B cell (primary cell): ENCODE results near the gene PC. TPM values are rescaled to one million over a fixed set of nuclear protein-coding genes. Genes with fewer than 3 reads are reported as not detected.

Source experiments
- ATAC-seq: fragments of 200-7000 bp; cut with Tn5 transposase; one replicate; pipeline ENCODE4 v1.10.0; 2021; ENCODE audit warnings: low read depth, mild to moderate bottlenecking, moderate number of reproducible peaks, moderate library complexity
- CTCF ChIA-PET: fragments of 350-600 bp; sonication (Branson Sonifier 250); formaldehyde crosslinking; loops from one replicate; lab custom pipeline; 2021; ENCODE audit warnings: antibody characterized with exemption, inconsistent platforms; lab: Charles Lee
- POLR2A ChIA-PET: fragments of 350-600 bp; sonication (Branson Sonifier 250); formaldehyde crosslinking; loops from one replicate; lab custom pipeline; 2021; ENCODE audit warnings: antibody characterized with exemption; lab: Charles Lee
- DNase-seq: peaks from one replicate; pipeline ENCODE4 v3.0.0; 2013
- H2AFZ ChIP-seq: 2 replicates; pipeline ENCODE4 v1.6.1; 2012; ENCODE audit warnings: mild to moderate bottlenecking, low read depth, low read length; ENCODE audit not compliant: insufficient read depth, poor library complexity, severe bottlenecking
- H3K27ac ChIP-seq, 2 donors: 1 replicate in 1 of 2; 2 replicates in 1 of 2; pipeline ENCODE4 v1.5.1; 2012 to 2013; ENCODE audit warnings: low read length in 2 of 2, mild to moderate bottlenecking in 2 of 2, moderate library complexity in 1 of 2
- H3K27me3 ChIP-seq, 4 experiments: fragments of 200-600 bp in 1 of 4; sonication (generic) in 1 of 4; replicated peaks in 1 of 4; 1 replicate in 2 of 4; 2 replicates in 2 of 4; pipeline versions ENCODE4 v1.6.1 to v1.7.0; 2013 to 2016; ENCODE audit warnings: low read length in 3 of 4, mild to moderate bottlenecking in 2 of 4, mixed read lengths in 1 of 4, moderate library complexity in 1 of 4; ENCODE audit not compliant: insufficient read depth in 4 of 4, control insufficient read depth in 3 of 4; ENCODE audit errors: control extremely low read depth in 1 of 4
- H3K36me3 ChIP-seq, 2 experiments: replicated peaks in 1 of 2; 1 replicate in 1 of 2; 2 replicates in 1 of 2; pipeline versions ENCODE4 v1.6.1 to v1.7.1; 2013; ENCODE audit warnings: low read length in 1 of 2; ENCODE audit not compliant: insufficient read depth in 2 of 2, control insufficient read depth in 1 of 2; ENCODE audit errors: control extremely low read depth in 1 of 2, extremely low read depth in 1 of 2
- H3K4me1 ChIP-seq, 2 donors: fragments of 200-600 bp in 1 of 2; sonication (generic) in 1 of 2; 1 replicate in 1 of 2; 2 replicates in 1 of 2; pipeline versions ENCODE4 v1.5.1 to v1.6.1; 2013 to 2017; ENCODE audit warnings: low read length in 2 of 2; ENCODE audit not compliant: control insufficient read depth in 2 of 2, insufficient read depth in 2 of 2
- H3K4me2 ChIP-seq: replicated peaks from 2 replicates; pipeline ENCODE3; 2012; ENCODE audit warnings: mild to moderate bottlenecking, low read depth, low read length; ENCODE audit not compliant: poor library complexity, severe bottlenecking
- H3K4me3 ChIP-seq, 5 experiments: fragments of 200-600 bp in 1 of 5; sonication (generic) in 1 of 5; 1 replicate in 3 of 5; 2 replicates in 2 of 5; pipeline versions ENCODE4 v1.5.1 to v1.7.0; 2011 to 2016; ENCODE audit warnings: low read length in 4 of 5, mild to moderate bottlenecking in 4 of 5, low read depth in 2 of 5, control low read depth in 1 of 5, moderate library complexity in 1 of 5; ENCODE audit not compliant: insufficient read depth in 1 of 5; ENCODE audit errors: control extremely low read depth in 1 of 5, extremely low read depth in 1 of 5
- H3K79me2 ChIP-seq: fragments of 200-600 bp; sonication (generic); one replicate; pipeline ENCODE4 v1.6.0; 2016; ENCODE audit warnings: low read length; ENCODE audit not compliant: control insufficient read depth, insufficient read depth
- H3K9ac ChIP-seq: fragments of 200-600 bp; sonication (generic); 2 replicates; pipeline ENCODE4 v1.6.1; 2017; ENCODE audit warnings: mild to moderate bottlenecking, low read length, moderate library complexity
- H3K9me3 ChIP-seq, 3 donors: one replicate each; pipeline versions ENCODE4 v1.6.1 to v1.7.1; 2013; ENCODE audit warnings: low read length in 2 of 3; ENCODE audit not compliant: control insufficient read depth in 2 of 3, insufficient read depth in 1 of 3; ENCODE audit errors: control extremely low read depth in 1 of 3
- H4K20me1 ChIP-seq: 2 replicates; pipeline ENCODE4 v1.6.0; 2012; ENCODE audit warnings: mild to moderate bottlenecking, low read length; ENCODE audit not compliant: insufficient read depth, control insufficient read depth, poor library complexity, severe bottlenecking
- H3K27ac Mint-ChIP-seq: one replicate; pipeline ENCODE4 v1.8.0; 2021; ENCODE audit warnings: mixed read lengths
- H3K27me3 Mint-ChIP-seq: one replicate; pipeline ENCODE4 v1.8.0; 2021; ENCODE audit warnings: mixed read lengths
- H3K4me1 Mint-ChIP-seq: one replicate; pipeline ENCODE4 v1.8.0; 2021; ENCODE audit warnings: mixed read lengths
- H3K4me3 Mint-ChIP-seq: one replicate; pipeline ENCODE4 v1.8.0; 2021; ENCODE audit warnings: mixed read lengths
- H3K9me3 Mint-ChIP-seq: one replicate; pipeline ENCODE4 v1.8.0; 2022; ENCODE audit warnings: mixed read lengths; ENCODE audit not compliant: insufficient read depth
- CTCF ChIP-seq: fragments of 200-600 bp; IDR thresholded peaks from one replicate; pipeline ENCODE4 v1.8.0; 2022; ENCODE audit warnings: antibody characterized with exemption, mild to moderate bottlenecking
- EZH2 ChIP-seq: IDR thresholded peaks from 2 replicates; pipeline ENCODE4 v1.6.1; 2012; ENCODE audit warnings: borderline replicate concordance, low read depth, mild to moderate bottlenecking, moderate library complexity, low read length; ENCODE audit not compliant: insufficient read depth, poor library complexity, severe bottlenecking
- WGBS: methylation state at CpG from one replicate; pipeline ENCODE4 v1.1.5; 2013; ENCODE audit warnings: missing lambda C conversion rate; ENCODE audit not compliant: insufficient coverage; 5-methylcytosine and 5-hydroxymethylcytosine counted together
- intact Hi-C: fragments of 100-400 bp; cut with micrococcal nuclease; formaldehyde crosslinking; loops from one replicate; pipeline ENCODE4 v1.10.0; 2022
- polyA plus RNA-seq: library from polyadenylated mRNA; depleted of rRNA; stranded (reverse); fragments of >200 nt; gene quantifications from 2 replicates; pipeline ENCODE4 v1.2.3, GENCODE V29; 2012
- total RNA-seq, 2 donors: library from RNA; stranded (reverse); fragments of 120-200 nt in 1 of 2; gene quantifications; 1 replicate in 1 of 2; 2 replicates in 1 of 2; pipeline versions ENCODE4 v1.2.3 to v1.2.4, GENCODE V29; 2013 to 2022

PC gene
- total and polyA plus RNA-seq, 2 donors (not counting 1 experiment from before 2014, with no cell fraction given) = 1.5 to 4.4 TPM

DNA sequence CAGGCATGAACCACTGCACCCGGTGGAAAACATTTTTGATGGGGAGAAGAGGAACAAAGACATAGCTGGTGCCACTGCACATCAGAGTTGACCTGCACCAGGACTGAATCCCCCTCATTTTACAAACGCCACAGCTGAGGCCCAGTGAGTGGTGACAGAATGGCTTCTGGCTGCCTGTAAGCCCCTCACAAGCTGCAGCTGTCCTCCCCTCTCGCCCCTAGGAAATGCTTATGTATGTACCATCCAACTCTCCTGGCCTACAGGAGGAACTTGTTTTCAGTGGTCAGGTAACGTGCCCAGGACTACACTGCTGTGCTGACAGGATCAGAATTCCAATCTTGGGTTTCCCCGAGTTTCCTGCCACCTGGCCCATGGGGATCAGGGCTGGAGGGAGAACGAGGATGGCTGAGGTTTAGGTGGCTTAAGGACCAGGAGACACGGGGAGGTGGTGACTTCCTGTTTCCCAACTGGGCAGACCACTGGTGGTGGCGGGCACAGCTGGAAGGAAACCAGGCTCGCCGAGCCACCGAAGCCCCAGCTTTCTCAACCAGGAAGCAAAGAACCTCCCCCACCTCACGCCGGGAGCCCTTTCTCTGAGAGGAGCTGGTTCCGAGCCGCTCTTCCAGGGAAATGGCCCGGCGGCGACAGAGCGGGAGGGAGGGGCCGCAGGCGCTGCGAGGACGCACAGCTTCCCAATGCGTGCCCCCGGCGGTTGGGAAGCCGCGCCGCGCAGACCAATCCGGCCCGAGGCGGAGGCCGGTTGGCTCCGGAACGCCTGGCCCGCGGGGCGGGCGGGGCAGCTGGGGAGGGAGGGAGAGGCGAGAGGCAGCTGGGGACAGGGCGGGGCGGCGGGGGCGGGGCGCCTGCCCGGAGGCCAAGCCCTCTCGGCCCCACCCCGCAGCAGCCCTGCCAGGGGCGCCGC, 102.3 kb downstream of the PC start:
- TF ChIP-seq CTCF = no peak
- TF ChIP-seq EZH2 = no peak
- Histone ChIP-seq H2AFZ (peak overlapping the region; percentile 88), H4K20me1 (no peaks in the 10 kb centered on the region), H3K4me1 (peaks cover 5 to 20% of the 10 kb centered on the region in 2 donors), H3K4me3 (peak overlapping the region; percentile 11 to 74 (median 70)), H3K4me2 (peak overlapping the region; percentile 91), H3K9ac (peak overlapping the region; percentile 83), H3K36me3 (no peaks in the 10 kb centered on the region), H3K79me2 (no peaks in the 10 kb centered on the region), H3K27me3 (no peaks in the 10 kb centered on the region), H3K9me3 (no peaks in the 10 kb centered on the region), H3K27ac (peak overlapping the region; percentile 65 to 78)
- peak overlapping the region; percentile 94 for H3K4me3 Mint-ChIP-seq
- ATAC-seq (peak; percentile 87), DNase-seq (no peak)
- no peaks in the 10 kb centered on the region for H3K27me3 Mint-ChIP-seq
- H3K9me3 Mint-ChIP-seq = no peaks in the 10 kb centered on the region
- intact Hi-C loops = loop anchor here (1.0 kb wide), 1 partner anchor 13 kb away; the partner anchor contains the start of gene RCE1
- ChIA-PET CTCF (interaction anchor here (0.7 to 2.0 kb wide), 6 partner anchors 9 to 177 kb away, joined by 3 to 11 read pairs (median 7); partner anchors contain the start of genes RBM4B and RCE1), POLR2A (interaction anchor here (0.6 to 1.6 kb wide), 6 partner anchors 10 to 247 kb away, joined by 3 to 18 read pairs (median 4); partner anchors contain the start of gene RCE1)
- WGBS = 2% methylated on average over 37 of the region's 51 CpGs
- H3K4me1 Mint-ChIP-seq = peaks cover 14% of the 10 kb centered on the region
- peak overlapping the region; percentile 92 for H3K27ac Mint-ChIP-seq
